OCI-LY7 (cell line): ENCODE measurements around the gene FMR1.

Experiments
- CTCF ChIP-seq: fragments of 200-600 bp; sonication (generic); conservative IDR thresholded peaks from 2 replicates; pipeline ENCODE4 v1.5.1; 2014; ENCODE audit warnings: mild to moderate bottlenecking, antibody characterized with exemption, low read length, moderate library complexity, mixed read lengths
- EZH2phosphoT487 ChIP-seq: fragments of 200-600 bp; sonication (generic); IDR thresholded peaks from 2 replicates; pipeline ENCODE4 v1.6.1; 2018; ENCODE audit warnings: low read depth, borderline replicate concordance, mild to moderate bottlenecking, mixed run types, antibody characterized with exemption, low read length, moderate library complexity, mixed read lengths

- TF ChIP-seq CTCF (no peak), EZH2phosphoT487 (no peak)
Measured at GRCh38 chrX:147884958-147885357, 26.8 kb upstream of the FMR1 start.
